Stimulated activated naive CD8-positive, alpha-beta T cell treated with anti-CD3 and anti-CD28 coated beads, Interleukin-15, Interleukin-2, amounts not matched to agents 100 U/mL and 50 U/mL, for 24 hours (primary cell): Measurements from ENCODE around the gene SPATS2.
"Not testable (repeated sequence)": the region's sequence is repeated elsewhere in the genome, so short reads cannot be mapped to it uniquely, and the experiment has no call there.

Source experiments
- ATAC-seq: fragments of 150-1000 bp; cut with Tn5 transposase; one replicate; pipeline ENCODE4 v1.10.0; 2021
- DNase-seq: peaks from one replicate; pipeline ENCODE4 v3.0.0; 2021

SPATS2 gene

DNA sequence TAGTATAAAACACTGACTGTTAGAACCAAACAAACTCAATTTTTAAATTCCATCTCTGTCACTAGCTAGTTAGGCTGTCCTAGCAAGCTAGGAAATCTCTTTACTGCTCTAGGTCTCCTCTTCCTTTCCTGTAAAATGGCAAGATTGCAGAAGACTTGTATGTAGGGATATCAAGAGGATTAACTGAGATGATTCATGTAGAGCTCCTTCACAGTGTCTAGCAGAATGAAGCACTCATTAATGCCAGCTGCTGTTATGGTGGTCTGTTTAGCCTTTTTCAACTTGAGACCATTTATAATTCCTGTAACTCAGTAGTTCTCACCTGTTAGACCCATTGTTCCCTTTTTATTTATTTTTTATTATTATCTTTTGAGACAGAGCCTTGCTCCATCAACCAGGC is 103.7 kb downstream of the SPATS2 start:
- DNase-seq (no peak), ATAC-seq (no peak)

GRCh38 chr12:49471557-49471956 is 104.3 kb downstream of the SPATS2 start:
- no peak for DNase-seq
- no peak for ATAC-seq

DNA sequence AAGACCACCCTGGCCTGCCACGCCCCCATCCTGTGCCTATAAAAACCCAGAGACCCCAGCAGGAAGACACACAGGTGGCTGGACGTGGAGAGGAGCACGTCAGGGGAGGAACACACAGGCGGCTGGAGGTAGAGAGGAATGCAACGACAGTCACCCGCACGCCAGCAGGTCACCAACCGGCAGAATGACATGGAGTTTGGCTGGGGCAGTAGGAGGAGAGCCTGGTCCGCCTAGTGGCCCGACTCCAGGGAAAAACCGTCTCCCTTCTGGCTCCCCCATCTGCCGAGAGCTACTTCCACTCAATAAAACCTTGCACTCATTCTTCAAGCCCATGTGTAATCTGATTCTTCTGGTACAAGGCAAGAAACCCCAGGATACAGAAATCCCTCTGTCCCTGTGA is 108.8 kb downstream of the SPATS2 start:
- no peak for DNase-seq
- no peak for ATAC-seq

DNA sequence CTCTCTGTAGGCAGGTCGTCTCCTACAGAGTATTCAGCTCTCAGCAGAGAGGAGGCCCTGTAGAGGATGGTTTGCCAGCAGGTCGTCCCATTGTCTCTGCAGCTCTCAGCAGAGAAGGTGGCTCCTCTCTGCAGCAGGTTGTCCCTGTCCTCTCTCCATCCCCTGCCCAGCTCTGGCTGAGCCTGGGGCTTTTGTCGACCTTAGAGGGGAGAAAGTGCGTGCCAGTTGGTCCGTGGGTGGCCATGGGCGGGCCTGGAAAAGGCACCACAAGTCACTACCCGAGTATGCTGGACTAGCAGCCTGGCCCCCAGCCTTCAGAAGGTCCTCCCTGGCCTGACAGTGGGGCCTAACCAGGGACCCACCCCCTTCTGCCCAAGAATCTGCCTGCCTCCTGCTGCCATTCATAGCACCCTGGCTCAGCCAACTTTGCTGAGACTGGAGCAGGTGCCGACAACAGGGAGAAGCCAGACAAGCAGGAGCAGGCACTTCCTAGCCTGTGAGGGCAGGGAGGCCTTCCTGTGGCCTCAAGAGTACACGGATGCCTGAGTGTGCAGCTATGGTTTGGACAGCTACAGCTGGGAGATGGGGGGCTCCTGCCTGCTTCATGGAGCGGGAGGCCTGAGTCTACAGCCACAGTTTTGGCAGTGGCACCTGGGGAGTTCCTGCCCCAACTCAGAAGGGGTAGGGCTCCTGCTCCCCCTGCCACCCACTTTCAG is 111.8 kb downstream of the SPATS2 start:
- no peak for ATAC-seq
- DNase-seq, result no peak

GRCh38 chr12:49482095-49483051 is 115.1 kb downstream of the SPATS2 start:
- no peak for DNase-seq

DNA sequence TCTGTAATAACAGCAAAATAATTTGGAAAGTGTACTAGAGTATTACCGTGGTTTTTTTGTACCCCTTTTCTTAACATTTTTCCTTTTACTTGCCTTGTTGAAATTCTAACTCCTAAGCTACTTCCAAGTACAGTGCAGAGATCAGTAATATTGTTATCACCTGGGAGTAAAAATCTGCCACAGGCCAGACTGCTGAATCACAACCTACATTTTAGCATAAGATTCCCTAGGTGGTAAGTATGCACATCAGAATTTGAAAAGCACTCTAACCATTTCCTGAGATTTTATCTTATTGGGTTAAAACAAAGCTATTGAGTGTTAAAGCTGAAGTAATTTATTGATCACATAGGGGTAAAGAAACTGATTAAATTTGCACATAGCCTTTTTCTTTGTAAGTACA is 116.4 kb downstream of the SPATS2 start:
- ATAC-seq, result no peak
- DNase-seq, result no peak

More at GRCh38 chr12:49482095-49483051, 115.1 kb downstream of the SPATS2 start:
- ATAC-seq, result no peak

GRCh38 chr12:49487605-49488004 is 120.3 kb downstream of the SPATS2 start:
- DNase-seq (no peak), ATAC-seq (no peak)

GRCh38 chr12:49489154-49489553 is 121.9 kb downstream of the SPATS2 start:
- no peak for DNase-seq
- ATAC-seq, result no peak

DNA sequence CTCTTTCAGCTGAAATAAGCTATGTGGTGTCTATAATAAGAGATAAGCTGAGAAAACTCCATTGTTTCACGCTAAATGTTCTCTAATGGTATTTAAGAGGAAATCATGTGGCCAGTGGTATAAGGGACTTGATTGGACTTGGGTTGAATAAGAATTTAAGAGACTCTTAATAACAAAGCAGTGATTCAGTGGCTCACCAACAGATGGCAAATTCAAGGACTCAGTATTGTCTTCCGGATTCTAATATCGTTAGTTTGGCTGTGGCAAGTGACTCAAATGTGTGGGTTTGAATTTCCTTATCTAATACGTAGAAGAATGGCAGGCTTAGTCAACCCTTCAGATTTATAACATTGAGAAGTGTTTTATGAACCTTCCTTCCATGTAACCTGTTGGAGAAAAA is 122.5 kb downstream of the SPATS2 start:
- ATAC-seq, result no peak

GRCh38 chr12:49491823-49492222 is 124.6 kb downstream of the SPATS2 start:
- no peak for ATAC-seq
- no peak for DNase-seq

More for the DNA sequence above, 122.5 kb downstream of the SPATS2 start:
- no peak for DNase-seq

GRCh38 chr12:49493900-49494299 is 126.6 kb downstream of the SPATS2 start:
- DNase-seq (no peak), ATAC-seq (no peak)

DNA sequence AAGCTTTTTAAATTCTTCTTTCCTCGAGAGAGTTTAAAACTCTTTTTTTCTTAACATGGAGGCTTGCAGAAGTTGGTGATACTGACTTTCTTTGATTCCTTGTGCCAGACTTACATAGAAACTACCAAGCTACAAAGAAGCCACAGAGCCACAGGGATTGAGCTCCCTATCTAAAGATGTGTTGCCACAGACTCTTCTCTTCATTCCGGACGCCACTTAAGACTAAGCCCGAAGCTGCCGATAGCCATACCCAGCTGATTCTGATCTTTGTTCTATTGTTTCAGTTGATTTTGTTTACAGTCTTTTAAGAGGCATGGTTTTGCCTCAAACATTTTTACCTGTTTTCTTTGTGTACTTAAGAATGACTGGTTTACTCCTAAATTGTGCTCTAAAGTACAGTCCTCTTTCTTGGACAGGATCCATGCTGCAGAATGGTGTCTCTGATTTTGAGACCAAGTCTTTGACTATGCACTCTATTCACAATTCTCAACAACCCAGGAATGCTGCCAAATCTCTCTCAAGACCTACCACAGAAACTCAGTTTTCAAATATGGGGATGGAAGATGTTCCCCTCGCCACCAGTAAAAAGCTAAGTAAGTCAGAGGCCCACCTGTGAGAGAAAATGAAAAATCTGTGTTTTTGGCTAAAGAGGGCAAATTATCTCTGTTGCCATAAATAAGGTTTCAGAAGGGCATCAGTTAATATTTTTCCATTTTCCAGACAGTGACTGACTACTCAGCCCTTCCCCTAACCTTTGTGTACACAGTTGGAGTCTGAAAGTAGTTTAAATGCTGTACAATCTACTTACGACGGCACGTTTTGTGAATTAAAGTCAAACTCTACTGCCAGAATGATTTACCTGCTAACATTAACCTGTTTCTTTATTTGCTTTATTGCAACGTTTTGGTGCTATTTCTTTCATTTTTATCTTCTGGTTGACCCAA is 129.4 kb downstream of the SPATS2 start:
- DNase-seq (no peak), ATAC-seq (no peak)

GRCh38 chr12:49501895-49502294 is 134.6 kb downstream of the SPATS2 start:
- no peak for ATAC-seq
- DNase-seq, result no peak

DNA sequence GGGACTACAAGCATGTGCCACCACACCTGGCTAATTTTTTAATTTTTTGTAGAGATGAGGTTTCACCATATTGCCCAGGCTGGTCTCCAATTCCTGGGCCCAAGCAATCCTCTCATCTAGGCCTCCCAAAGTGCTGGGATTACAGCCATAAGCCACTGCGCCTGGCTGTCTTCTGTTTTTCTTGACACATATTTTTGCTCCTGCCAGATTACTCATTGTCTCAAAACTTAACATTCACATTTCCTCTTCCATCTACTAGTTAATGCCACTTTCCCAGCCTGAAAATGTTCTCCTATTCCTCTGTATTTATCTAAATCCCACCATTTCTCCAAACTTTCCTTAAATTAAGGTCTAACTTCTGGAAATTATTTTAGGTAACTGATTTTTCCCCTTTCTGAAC is 135.3 kb downstream of the SPATS2 start:
- ATAC-seq (no peak), DNase-seq (no peak)

DNA sequence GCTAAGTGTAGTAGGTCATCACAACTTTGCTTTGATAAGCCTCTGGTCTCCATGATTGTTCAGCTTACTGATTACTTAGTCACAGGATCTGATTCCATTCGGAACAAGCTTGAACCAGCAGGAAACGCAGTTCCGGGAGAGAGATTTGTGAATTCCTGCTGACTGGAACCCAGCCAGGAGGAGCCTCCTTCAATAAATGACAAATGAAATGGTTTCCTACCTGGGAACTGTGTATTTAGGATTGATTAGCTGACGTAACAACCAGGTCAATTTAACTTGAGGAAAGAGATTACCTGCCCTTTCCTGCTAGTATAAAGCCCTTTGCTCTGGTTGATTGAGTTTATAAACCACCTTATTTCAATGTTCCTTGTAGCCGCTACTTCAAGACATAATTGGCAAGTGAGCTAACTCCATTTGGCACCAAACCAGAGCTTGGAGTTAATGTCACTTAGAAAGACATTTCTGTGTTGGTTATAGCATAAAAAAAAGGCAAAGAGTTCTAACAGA is 136.5 kb downstream of the SPATS2 start:
- DNase-seq (no peak), ATAC-seq (no peak)

GRCh38 chr12:49505672-49506071 is 138.4 kb downstream of the SPATS2 start:
- DNase-seq, result no peak
- no peak for ATAC-seq

GRCh38 chr12:49507139-49507538 is 139.9 kb downstream of the SPATS2 start:
- ATAC-seq, result no peak
- no peak for DNase-seq

- DNase-seq, ATAC-seq: not testable (repeated sequence)
Measured at GRCh38 chr12:49509681-49510080, 142.4 kb downstream of the SPATS2 start.

GRCh38 chr12:49511410-49511809 is 144.1 kb downstream of the SPATS2 start:
- ATAC-seq (no peak), DNase-seq (no peak)

DNA sequence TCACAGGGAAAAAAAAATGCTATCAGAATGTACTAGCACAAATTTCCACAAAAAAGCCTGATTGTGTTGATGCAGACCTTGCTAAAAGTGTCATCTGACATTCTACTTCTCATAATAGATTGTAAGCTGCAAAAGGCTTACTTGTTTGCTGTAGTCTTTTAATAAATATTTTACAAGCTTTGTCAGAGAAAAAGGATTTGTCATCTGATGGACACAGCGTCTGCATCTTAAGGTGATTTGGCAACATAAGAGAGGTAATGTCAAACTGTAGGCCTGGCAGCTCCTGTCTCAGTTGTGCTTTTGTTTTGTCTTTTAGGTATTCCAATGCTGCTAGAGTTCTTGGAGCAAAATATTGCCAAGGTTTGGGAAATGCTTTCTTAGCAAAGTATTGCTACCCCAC is 145.3 kb downstream of the SPATS2 start:
- no peak for ATAC-seq
- no peak for DNase-seq

- DNase-seq (no peak), ATAC-seq (no peak)
Measured at GRCh38 chr12:49515266-49515665, 148.0 kb downstream of the SPATS2 start.
